Measurements from ENCODE around the gene NSFL1C. TPM values are rescaled to one million over a fixed set of nuclear protein-coding genes. Genes with fewer than 3 reads are reported as not detected.
"Not testable (repeated sequence)": the region's sequence is repeated elsewhere in the genome, so short reads cannot be mapped to it uniquely, and the experiment has no call there.

Gene NSFL1C
- total RNA-seq, 1 donor from 2014 or later = 51.6 TPM

DNA sequence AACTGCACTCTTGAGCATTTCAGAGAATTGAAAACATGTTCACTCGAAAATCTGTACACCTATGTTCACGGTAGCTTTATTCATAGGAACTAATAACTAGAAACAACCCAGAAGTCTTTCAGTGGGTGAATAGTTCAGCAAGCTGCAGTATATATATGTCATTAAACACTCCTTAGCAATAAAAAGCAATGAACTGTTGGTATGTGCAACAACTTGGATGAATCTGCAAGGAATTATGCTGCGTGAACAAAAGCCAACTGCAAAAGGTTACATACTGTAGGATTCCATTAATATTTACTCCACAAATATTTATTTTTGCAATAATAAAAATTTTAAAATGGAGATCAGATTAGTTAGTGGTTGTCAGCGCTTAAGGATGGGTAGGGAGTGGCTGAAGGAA lies 51.7 kb downstream of the NSFL1C start:
- ATAC-seq = no peak
- intact Hi-C loops (cut with DNase I) = no loop called here
- no peak for DNase-seq (ENCODE audit: missing footprints)

DNA sequence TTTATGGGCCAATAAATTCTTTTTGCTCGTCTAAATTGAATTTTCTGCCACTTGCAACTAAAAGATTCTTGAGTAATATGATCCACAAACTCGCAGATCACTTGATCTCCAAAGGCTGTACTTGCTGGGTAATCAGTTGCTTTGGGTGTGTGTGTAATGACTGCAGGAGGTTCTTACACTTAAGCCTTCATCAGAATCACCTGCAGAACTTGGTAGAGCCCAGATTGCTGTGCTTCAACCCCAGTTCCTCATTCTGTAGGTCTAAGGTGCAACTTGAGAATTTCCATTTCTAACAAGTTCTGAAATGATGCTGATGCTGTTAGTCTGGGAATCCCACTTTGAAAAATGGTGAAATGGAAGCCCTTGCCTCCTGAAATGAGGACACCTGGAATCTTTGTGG lies 60.8 kb downstream of the NSFL1C start:
- ATAC-seq (no peak), DNase-seq (ENCODE audit: missing footprints) (no peak)
- intact Hi-C loops (cut with DNase I) = no loop called here

- intact Hi-C loops (cut with DNase I) = no loop called here
- no peak for DNase-seq (ENCODE audit: missing footprints)
- no peak for ATAC-seq
Observed at GRCh38 chr20:1403624-1404023, 63.0 kb downstream of the NSFL1C start.

DNA sequence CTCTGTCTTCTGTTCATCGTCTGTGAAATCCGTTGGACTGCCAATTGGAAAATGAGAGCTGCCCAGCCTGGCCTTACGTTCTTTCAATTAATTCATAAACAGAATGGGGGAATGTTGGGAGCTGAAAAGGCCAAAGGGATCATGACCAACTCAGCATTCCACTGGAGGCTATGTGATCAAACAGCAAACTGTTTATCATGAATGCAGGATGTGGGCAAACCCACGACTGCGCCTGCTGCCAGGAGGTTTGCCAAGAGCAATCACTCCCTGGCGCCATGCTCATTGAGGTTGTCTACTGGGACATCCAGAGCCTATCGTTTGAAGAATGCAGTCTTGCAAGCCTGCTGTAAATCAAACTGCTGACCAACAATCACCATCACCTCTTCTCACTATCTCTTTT lies 64.5 kb downstream of the NSFL1C start:
- intact Hi-C loops (cut with DNase I) = no loop called here
- ATAC-seq (no peak), DNase-seq (ENCODE audit: missing footprints) (no peak)

DNA sequence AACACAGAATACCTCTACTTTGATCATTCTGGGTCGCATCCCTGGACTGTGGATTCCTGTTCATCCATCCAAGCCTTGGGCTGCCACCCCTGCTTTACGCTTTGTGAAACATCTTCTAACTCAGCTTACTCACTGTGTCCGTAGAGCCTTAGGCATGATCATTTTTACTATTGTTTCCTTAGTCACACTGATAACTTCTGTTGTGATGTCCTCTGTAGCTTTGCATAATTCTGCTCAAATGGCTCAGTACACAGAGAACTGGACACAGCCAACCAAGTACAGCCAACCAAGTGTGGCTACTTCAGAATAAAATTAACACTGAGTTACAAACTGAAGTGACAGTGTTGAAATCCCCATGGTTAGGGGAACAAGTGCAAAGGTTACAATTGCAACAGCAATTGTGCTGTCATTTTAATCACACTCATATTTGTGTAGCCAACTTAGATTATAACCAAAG lies 65.2 kb downstream of the NSFL1C start:
- DNase-seq (ENCODE audit: missing footprints) (no peak), ATAC-seq (no peak)
- intact Hi-C loops (cut with DNase I) = no loop called here

- ATAC-seq; intact Hi-C loops (cut with DNase I): not testable (repeated sequence)
Observed at GRCh38 chr20:1399678-1400366, 66.8 kb downstream of the NSFL1C start.

GRCh38 chr20:1398185-1398584 lies 68.5 kb downstream of the NSFL1C start:
- DNase-seq (ENCODE audit: missing footprints); ATAC-seq; intact Hi-C loops (cut with DNase I): not testable (repeated sequence)

More at GRCh38 chr20:1399678-1400366, 66.8 kb downstream of the NSFL1C start:
- DNase-seq (ENCODE audit: missing footprints) = not testable (repeated sequence)

- DNase-seq (ENCODE audit: missing footprints) (no peak), ATAC-seq (no peak)
- intact Hi-C loops (cut with DNase I) = no loop called here
Observed at GRCh38 chr20:1397710-1398109, 68.9 kb downstream of the NSFL1C start.

GRCh38 chr20:1396702-1397101 lies 69.9 kb downstream of the NSFL1C start:
- intact Hi-C loops (cut with DNase I) = no loop called here
- DNase-seq (ENCODE audit: missing footprints) (no peak), ATAC-seq (no peak)

DNA sequence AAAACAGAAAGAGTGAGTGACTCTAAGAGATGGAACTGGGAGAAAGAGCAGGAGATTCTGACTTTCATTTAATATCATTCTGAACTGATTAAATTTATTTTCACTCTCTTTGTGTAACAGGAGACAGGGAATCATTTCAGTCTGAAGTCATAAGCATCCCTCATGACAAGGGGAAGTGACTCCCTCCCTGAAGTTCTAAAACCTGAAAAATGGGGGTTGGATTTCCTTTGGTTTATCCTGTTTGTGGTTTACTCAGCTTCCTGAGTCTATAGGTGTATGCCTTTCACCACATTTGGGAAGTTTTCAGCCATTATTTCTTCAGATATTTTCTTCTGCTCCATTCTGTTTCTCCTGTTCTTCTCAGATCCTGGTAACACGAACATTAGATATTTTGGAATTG lies 70.4 kb downstream of the NSFL1C start:
- no peak for ATAC-seq
- intact Hi-C loops (cut with DNase I) = no loop called here
- DNase-seq (ENCODE audit: missing footprints) = no peak

- DNase-seq (ENCODE audit: missing footprints) (no peak), ATAC-seq (no peak)
- intact Hi-C loops (cut with DNase I) = loop anchor here (5.0 kb wide), 1 partner anchor 277 kb away; the partner anchor contains the start of gene PSMF1
Observed at GRCh38 chr20:1394686-1395085, 72.0 kb downstream of the NSFL1C start.

DNA sequence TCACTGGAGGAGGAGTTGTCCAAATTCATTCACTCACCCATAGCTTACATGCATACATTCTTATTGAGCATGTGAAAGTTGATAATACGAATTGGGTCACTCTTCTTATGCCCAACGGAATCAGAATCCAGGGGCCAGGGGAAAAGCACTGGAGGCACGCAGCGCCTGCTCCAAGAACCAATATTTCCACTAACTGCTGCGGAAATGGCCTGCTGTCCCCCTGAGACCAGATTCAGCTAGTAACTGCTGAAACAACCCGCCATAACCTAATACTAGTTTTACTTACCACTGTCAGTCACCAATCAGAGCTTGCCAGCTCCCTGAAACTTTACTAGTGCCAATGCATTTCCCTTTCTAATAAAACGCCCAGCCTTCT lies 73.2 kb downstream of the NSFL1C start:
- DNase-seq (ENCODE audit: missing footprints) = no peak
- no peak for ATAC-seq
- intact Hi-C loops (cut with DNase I) = loop anchor here (2.0 to 5.0 kb wide), 2 partner anchors 69 to 276 kb away; partner anchors contain the start of gene PSMF1

DNA sequence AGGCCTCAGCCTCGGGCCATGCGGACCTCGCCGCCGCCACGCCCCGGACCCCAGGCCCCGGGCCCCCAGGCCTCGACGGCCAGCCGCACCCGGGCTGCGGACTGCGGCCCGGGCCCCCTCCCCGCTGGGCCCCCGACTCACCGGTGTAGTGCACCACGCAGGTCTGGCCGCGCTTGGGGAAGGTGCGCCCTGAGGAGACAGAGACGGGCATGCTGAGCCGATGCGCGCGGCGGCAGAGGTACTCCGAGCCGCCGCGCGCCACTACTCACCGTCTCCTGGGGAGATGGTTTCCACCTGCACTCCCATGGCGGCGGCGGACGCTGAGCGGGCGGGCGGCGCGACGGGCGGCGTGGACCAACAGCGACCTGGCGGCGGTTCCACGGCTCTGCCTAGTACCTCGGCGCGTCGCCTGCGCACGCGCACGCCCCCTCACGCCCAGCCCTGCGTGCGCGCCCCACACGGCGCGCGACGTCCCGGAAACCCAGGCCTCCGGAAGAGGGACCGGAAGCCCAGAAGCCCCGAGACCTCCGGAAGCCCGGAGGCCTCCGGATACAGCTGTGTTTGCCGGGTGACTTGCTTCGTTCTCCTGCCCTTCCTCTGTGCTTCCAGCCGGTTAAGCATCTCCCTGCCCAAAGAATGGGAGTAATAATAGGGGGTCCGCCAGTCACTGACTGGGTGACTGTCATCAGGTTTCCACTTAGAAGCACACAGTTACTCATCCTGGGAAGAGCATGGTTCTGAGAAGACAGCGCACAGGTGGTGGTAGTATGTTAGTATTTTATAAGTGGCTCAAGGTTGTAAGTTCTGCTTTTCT lies 73.7 kb downstream of the NSFL1C start, which contains the start of gene FKBP1A:
Gene FKBP1A, minus strand, starts transcription at position 362 of the 814 bp plus-strand sequence. Its CDS starts 56 bp downstream, at position 306.
- DNase-seq (ENCODE audit: missing footprints) = peak; percentile 97
- peak; percentile 99 for ATAC-seq
- intact Hi-C loops (cut with DNase I) = loop anchor here (2.0 to 5.0 kb wide), 2 partner anchors 68 to 276 kb away; partner anchors contain the start of gene PSMF1

DNA sequence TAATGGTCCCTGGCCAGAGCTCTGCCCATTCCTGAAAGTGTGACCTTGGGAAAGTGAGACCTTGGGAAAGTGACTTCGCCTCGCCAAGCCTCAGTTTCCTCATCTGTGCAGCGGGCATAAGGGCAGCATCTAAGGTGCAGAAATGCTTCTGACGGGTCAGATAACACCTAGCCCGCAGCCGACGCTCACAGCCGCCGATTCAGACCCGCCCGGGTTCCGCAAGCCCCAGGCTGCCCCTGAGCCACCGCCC lies 74.3 kb downstream of the NSFL1C start:
- no peak for ATAC-seq
- peak; percentile 79 for DNase-seq (ENCODE audit: missing footprints)
- intact Hi-C loops (cut with DNase I) = loop anchor here (2.0 to 5.0 kb wide), 2 partner anchors 68 to 275 kb away; partner anchors contain the start of gene PSMF1

Other genes starting within 250 kb of the NSFL1C start
- not detected for gene RAD21L1, start 240.8 kb downstream of the NSFL1C start, total RNA-seq
- 8.5 TPM for gene SNPH, start 200.6 kb downstream of the NSFL1C start, total RNA-seq
- 1.2 TPM for gene SDCBP2, start 137.7 kb downstream of the NSFL1C start, total RNA-seq
- gene FKBP1A, start 73.8 kb downstream of the NSFL1C start, total RNA-seq = 143 TPM
- 4.0 TPM for gene SIRPB2, start 24.6 kb upstream of the NSFL1C start, total RNA-seq
- gene SIRPD, start 90.9 kb upstream of the NSFL1C start, total RNA-seq = not detected
- 0.68 TPM for gene SIRPB1, start 153.2 kb upstream of the NSFL1C start, total RNA-seq
- gene SIRPG, start 190.9 kb upstream of the NSFL1C start, total RNA-seq = not detected

Measured in Right ventricle myocardium inferior (tissue), 1 donor.